Posterior cingulate gyrus (tissue), 11 donors: Measurements from ENCODE around the gene TCEA2.
A peak's percentile ranks its signal among the peaks of the same experiment; 100 is the strongest.

ENCODE experiments used
- DNase-seq, 10 donors: peaks; one replicate each; pipeline versions ENCODE4 v3.0.0 to v3.0.0-alpha.2; 2020 to 2021; ENCODE audit warnings: mixed read lengths in 3 of 10
- intact Hi-C: fragments of 100-400 bp; cut with DNase I; formaldehyde crosslinking; loops from one replicate; pipeline ENCODE4 v1.15.1; 2023

Gene TCEA2

GRCh38 chr20:64090165-64090564, 27.2 kb downstream of the TCEA2 start:
- intact Hi-C loops = no loop called here
- peak in 8 of 10 donors; percentile 58 to 97 (median 80) for DNase-seq

GRCh38 chr20:64091340-64091739, 28.3 kb downstream of the TCEA2 start:
- intact Hi-C loops = no loop called here
- no peak for DNase-seq

DNA sequence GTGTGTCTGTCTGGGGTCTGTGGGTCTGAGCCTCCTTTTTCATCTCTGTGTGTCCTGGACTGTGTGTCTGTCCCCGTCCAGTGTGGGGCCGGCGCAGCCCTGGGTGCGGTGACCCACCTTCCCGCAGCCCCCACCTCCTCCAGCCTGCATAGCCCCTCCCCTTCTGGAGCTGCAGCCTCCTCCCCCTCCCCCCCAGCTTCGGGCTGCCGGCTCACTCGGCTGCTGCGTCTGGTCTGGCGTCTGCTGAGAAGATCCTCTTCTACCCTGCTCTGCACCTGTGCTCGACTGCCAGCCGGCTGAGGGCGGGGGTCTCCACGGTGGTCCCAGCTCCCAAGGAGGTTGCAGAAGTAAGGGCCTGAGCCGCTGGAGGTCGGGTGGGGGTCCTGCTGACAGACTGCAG, 28.8 kb downstream of the TCEA2 start:
- DNase-seq = peak in 7 of 10 donors; percentile 56 to 96 (median 69)
- intact Hi-C loops = no loop called here

- intact Hi-C loops = no loop called here
- peak in 3 of 10 donors; percentile 51 to 92 (median 76) for DNase-seq
Measured at GRCh38 chr20:64092258-64093012, 29.4 kb downstream of the TCEA2 start.

DNA sequence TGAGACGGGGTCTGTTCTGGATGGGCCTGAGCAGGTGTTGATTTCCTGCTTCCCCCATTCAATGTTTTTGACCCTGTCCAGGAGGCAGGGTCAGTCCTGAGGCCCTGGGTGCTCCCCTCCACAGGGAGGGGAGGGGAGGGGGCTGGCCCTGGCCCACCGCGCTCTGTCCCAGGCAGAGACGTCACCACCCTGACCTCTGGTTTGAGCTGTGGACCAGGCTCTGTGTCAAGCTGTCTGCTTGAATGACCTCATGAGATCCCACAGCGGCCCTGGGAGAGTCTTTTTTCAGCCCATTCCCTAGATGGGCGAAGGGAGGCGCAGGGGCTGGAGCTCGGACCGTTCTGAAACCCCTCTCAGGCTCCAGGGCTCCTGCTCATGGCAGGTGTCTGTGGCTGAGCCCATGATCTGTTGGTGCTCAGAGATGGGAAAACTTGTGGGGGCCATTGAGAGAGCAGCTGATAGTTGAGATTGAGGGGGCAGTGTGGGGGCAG, 30.1 kb downstream of the TCEA2 start:
- intact Hi-C loops = no loop called here
- no peak for DNase-seq

DNA sequence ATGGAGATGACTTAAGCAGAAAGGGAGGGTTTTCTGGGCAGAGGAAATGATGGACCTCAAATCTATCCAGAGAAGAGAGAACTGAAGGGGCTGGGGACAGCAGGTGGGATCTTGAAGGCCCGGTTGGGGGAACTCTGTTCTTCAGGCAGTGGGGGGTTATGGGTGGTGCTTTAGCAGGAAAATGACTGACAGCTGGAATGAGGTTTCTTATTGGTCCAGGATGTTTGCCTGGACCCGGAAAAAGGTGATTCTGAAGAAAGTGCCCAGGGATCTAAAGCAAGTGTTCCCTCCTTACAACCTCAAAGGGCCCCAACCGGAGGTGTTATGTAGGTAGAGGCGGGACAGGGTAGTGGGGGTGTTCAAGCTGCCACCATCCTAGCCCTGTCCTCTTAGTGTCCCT, 32.5 kb downstream of the TCEA2 start:
- no peak for DNase-seq

GRCh38 chr20:64095927-64096326, 32.9 kb downstream of the TCEA2 start:
- DNase-seq = no peak
- intact Hi-C loops = no loop called here

More for the DNA sequence above, 32.5 kb downstream of the TCEA2 start:
- intact Hi-C loops = no loop called here

DNA sequence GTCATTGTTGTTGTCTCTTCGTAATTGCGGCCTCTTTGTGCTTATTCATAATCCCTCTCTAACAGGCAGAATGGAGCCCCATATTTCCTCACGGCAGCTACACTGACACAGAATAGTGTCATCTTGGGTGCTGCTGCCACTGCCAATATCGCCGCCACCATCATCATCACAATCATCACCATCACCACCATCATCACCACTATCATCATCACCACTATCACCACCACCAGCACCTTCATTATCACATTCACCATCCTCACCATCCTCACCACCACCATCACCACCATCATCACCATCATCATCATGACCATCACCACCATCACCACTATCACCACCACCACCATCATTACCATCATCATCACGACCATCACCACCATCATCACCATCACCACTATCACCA, 33.5 kb downstream of the TCEA2 start:
- no peak for DNase-seq
- intact Hi-C loops = no loop called here

DNA sequence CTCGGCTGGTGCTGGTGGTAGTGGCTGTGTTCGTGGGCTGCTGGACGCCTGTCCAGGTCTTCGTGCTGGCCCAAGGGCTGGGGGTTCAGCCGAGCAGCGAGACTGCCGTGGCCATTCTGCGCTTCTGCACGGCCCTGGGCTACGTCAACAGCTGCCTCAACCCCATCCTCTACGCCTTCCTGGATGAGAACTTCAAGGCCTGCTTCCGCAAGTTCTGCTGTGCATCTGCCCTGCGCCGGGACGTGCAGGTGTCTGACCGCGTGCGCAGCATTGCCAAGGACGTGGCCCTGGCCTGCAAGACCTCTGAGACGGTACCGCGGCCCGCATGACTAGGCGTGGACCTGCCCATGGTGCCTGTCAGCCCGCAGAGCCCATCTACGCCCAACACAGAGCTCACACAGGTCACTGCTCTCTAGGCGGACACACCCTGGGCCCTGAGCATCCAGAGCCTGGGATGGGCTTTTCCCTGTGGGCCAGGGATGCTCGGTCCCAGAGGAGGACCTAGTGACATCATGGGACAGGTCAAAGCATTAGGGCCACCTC, 35.5 kb downstream of the TCEA2 start:
- intact Hi-C loops = no loop called here
- peak in 2 of 10 donors; percentile 58 to 83 for DNase-seq

DNA sequence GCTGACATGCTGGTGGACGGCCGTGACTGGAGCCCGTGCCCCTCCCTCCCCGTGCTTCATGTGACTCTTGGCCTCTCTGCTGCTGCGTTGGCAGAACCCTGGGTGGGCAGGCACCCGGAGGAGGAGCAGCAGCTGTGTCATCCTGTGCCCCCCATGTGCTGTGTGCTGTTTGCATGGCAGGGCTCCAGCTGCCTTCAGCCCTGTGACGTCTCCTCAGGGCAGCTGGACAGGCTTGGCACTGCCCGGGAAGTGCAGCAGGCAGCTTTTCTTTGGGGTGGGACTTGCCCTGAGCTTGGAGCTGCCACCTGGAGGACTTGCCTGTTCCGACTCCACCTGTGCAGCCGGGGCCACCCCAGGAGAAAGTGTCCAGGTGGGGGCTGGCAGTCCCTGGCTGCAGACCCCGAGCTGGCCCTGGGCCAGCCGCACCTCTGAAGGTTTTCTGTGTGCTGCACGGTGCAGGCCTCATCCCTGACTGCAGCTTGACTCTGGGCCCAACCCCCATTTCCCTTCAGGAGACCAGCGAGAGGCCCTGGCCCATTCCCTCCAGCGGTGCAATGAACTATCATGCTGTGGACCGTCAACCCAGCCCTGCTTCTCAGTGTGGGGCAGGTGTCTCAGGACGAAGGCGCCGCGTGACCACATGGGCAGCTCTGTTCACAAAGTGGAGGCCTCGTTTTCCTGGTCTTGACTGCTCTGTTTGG, 36.2 kb downstream of the TCEA2 start:
- intact Hi-C loops = no loop called here
- DNase-seq = peak in 4 of 10 donors; percentile 45 to 92 (median 80)

DNA sequence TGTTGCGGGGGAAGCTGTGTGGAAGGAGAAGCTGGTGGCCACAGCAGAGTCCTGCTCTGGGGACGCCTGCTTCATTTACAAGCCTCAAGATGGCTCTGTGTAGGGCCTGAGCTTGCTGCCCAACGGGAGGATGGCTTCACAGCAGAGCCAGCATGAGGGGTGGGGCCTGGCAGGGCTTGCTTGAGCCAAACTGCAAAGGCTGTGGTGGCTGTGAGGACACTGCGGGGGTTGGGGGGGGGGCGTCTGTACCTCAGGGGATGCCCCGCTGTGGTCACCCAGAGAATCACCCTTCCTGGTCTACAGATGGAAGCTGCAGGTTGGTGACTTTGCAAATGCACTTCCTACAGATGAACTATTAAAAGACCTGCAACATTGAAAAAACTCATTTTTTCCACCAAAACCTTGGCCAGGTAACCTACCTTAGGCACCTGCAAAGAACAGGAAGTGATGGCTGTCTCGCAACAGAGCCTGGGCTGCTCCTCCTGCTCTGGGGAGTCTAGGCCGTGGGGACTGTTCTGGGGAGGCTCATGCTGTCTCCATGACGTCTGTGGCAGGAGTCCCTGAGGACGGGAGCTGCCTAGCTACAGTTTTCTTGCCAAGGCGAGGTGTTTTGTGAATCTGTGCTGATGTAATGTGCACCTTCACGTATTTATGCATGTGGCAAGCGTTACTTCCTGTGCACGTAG, 37.0 kb downstream of the TCEA2 start:
- DNase-seq = peak in 6 of 10 donors; percentile 14 to 88 (median 66)
- intact Hi-C loops = no loop called here

- peak in 2 of 10 donors; percentile 30 to 57 for DNase-seq
- intact Hi-C loops = no loop called here
Measured at GRCh38 chr20:64100566-64100888, 37.5 kb downstream of the TCEA2 start.

GRCh38 chr20:64100946-64101688, 38.1 kb downstream of the TCEA2 start:
- intact Hi-C loops = no loop called here
- DNase-seq = peak in 6 of 10 donors; percentile 2 to 75 (median 34)

DNA sequence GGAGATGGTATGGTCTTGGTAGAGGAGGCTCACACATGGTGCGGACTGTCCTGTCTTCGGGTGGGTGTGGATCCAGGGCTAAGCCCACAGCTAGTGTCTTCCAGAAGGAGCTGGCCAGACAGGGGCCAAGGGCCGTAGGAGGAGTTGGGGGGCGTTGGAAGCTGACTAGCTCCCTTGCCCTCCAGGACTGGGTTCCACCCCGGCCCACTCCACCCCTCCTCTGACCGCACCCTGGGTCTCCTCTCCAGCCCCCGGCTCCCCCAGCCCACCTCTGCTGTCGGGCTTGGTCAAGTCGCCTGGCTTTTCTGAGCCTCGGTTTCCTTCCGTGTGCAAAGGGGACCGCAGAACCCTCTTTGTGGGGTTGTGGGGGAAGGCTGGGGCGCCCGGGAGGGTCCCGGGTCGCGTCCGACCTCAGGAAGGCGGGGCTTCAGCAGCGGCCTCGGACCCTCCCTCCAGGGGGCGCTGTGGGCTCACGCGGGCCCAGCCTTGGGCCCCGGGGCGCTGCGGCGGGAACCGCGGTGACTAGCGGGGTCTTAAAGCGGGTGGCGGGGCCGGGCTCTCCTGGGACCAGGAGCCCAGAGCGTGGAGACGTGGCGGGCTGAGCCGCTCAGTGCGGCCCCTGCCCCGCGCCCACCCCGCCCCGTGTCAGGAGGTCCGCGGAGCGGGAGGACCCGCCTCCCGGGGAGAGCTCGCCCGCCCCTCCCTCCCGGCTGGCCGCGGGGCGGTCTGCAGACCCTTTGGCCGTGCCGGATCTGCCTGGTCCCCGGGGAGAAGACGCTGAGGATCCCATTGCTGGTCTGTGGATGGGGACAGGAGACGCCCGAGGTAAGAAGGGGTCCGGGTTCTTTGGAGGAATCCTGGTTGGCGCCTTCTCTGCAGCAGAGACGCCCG, 39.0 kb downstream of the TCEA2 start:
- intact Hi-C loops = no loop called here
- peak in 8 of 10 donors; percentile 14 to 90 (median 29) for DNase-seq

DNA sequence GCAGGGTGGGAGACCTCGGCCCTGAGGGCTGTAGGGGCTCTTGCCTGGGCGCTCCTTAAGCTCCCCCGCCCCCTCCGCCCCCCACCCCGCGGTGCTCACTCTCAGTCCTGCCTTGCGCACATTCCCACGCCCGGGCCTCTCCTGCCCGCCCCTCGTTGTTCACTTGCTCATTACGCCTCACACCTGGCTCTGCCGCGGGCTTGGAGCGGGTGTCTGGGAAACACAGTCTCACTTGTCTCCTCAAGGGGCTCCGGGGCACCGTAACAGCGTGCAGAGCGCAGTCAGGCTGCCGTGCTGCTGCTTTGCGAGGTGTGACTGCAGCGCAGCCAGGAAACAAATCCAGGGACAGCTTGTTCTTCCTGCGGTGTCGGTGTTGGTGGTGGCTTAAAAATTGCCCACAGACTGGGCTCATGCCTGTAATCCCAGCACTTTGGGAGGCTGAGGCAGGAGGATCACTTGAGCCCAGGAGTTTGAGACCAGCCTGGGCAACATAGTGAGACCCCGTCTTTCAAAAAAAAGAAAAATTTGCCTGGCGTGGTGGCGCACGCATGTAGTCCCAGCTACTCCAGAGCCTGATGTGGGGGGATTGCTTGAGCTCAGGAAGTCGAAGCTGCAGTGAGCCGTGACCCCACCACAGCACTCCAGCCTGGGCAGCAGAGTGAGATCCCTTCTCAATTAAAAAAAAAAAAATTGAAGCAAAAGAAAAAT, 39.8 kb downstream of the TCEA2 start:
- intact Hi-C loops = no loop called here
- peak in 8 of 10 donors; percentile 10 to 95 (median 74) for DNase-seq

DNA sequence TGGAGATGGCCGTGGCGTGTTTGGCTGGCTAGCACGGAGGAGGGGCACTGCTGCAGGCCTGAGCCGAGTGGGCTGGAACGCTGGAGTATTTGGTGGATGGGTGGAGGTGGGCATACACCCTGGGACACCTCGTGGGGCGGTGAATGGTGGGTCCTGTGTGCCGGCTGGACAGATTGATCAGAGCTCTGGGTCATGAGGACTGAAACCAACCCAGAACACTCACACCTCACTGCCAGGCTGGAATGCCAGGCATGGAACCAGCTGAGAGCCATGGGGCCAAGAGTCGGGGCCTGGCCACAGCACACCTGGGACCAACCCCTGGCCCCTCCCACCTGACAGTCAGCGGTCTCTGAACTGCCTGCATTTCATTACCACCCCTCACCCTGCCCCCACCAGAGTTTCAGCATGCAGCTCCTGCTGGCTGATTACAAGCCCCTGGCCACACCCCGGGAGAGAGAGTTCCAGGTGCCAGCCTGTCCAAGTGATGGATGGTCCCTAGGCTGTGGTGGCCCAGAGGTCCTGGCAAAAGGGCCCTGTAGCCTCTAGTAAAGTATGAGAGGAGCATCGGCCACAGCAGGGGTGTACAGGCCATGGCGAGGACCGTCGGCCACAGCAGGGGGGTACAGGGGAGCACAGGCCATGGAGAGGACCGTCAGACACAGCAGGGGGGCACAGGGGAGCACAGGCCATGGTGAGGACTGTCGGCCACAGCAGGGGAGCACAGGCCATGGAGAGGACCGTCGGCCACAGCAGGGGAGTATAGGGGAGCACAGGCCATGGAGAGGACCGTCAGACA, 41.1 kb downstream of the TCEA2 start:
- intact Hi-C loops = no loop called here
- peak in 5 of 10 donors; percentile 10 to 66 (median 50) for DNase-seq

DNA sequence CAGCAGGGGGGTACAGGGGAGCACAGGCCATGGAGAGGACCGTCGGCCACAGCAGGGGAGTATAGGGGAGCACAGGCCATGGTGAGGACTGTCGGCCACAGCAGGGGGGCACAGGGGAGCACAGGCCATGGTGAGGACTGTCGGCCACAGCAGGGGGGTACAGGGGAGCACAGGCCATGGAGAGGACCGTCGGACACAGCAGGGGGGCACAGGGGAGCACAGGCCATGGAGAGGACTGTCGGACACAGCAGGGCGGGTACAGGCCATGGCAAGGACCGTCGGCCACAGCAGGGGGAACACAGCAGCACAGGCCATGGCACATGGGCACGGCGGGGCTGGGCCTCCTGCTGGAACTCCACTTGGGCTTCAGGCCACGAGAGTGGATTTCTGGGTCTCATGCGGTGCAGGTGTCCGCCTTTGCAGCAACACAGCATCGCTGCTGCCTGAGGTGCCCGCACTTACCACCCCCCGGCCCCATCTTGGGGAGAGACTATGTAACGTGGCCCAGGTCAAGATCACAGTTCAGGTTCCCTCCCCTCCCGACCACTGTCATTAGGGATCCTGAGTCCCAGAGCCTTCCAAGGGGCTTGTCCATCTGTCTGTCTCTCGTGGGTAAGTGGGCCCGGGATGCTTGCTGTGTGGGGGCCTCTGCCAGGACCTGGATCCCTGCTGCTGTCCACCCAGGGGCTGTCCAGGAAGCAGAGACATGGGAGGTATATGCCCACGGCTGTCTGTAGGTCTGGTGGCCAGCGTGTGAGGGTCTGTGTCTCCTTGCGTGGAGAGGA, 41.9 kb downstream of the TCEA2 start:
- intact Hi-C loops = no loop called here
- DNase-seq = peak in 6 of 10 donors; percentile 5 to 72 (median 26)
